Measurements from ENCODE around the gene NPW. TPM values are rescaled to one million over a fixed set of nuclear protein-coding genes. Genes with fewer than 3 reads are reported as not detected.
A peak's percentile ranks its signal among the peaks of the same experiment; 100 is the strongest.

NPW gene
- total and polyA plus RNA-seq, 2 of the 8 experiments (the other 6 are each of a cell fraction or from before 2014, with no cell fraction given) = 4.0 to 10.3 TPM

DNA sequence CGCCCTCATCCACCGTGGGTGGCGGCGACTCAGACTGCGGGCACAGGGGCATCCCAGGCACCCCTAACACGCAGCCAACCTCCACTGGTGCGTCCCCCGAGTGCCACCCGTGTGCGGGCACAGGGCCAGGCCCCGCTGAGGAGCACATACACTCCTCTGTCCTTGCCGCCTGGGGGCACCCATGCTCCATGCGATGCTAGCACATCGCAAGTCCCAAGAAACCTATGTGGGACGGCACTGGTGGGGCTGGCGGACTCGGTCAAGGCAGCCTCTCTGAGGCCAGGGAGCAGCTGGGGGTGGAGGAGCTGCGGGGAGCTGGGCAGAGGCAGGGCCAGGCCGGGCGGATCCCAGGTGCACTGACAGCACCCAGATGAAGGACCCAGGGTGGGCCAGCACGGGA is 13.9 kb upstream of the NPW start:
- H4K20me1 ChIP-seq (replicated peaks in 1 of 2; ENCODE audit: control insufficient read depth in 1 of 2, insufficient read depth in 2 of 2, low read length in 2 of 2) = peaks cover 29 to 62% of the 10 kb centered on the region in 2 experiments
- CTCF ChIA-PET (ENCODE audit: partially characterized antibody) = interaction anchor here (0.7 to 4.3 kb wide), 17 partner anchors 7 to 147 kb away, joined by 3 to 55 read pairs (median 9); partner anchors contain the start of genes NPW, NTHL1, SYNGR3 and TSC2
- DNase-seq (ENCODE audit: low read depth in 1 of 2, low spot score in 2 of 2) = no peak
- TF ChIP-seq KDM5A (IDR thresholded peaks at IDR 0.05; ENCODE audit: low read length) (no peak), HDAC2 (IDR thresholded peaks at IDR 0.05; ENCODE audit: borderline replicate concordance in 1 of 2, low read depth in 2 of 2, low read length in 2 of 2) (no peak), ASH2L (IDR thresholded peaks at IDR 0.05; ENCODE audit: low read length) (no peak), RAD21 (IDR thresholded peaks at IDR 0.05 in 1 of 2, conservative IDR thresholded peaks at IDR 0.05 in 1 of 2; ENCODE audit: low read depth in 2 of 2, low read length in 2 of 2) (peak; percentile 67 to 76), MAFK (IDR thresholded peaks at IDR 0.05; ENCODE audit: low read depth, low read length) (no peak), CEBPB (IDR thresholded peaks at IDR 0.05; ENCODE audit: low read depth, low read length) (no peak), NRF1 (IDR thresholded peaks at IDR 0.05; ENCODE audit: low read depth, low read length) (no peak), EZH2 (IDR thresholded peaks at IDR 0.05; ENCODE audit: low read depth, low read length, severe bottlenecking) (no peak), FOSL1 (IDR thresholded peaks at IDR 0.05; ENCODE audit: insufficient read depth, low read depth, low read length) (no peak), SIRT6 (IDR thresholded peaks at IDR 0.05; ENCODE audit: low read length) (no peak), NANOG (IDR thresholded peaks at IDR 0.05; ENCODE audit: insufficient read depth, low read depth, low read length, poor library complexity, severe bottlenecking) (no peak)

More for the DNA sequence above, 13.9 kb upstream of the NPW start:
- Histone ChIP-seq H2AFZ (ENCODE audit: low read length) (no peak overlapping the region), H3K36me3 (ENCODE audit: control insufficient read depth in 2 of 4, insufficient read depth in 4 of 4, low read length in 3 of 4) (peaks cover 14 to 27% (median 20%) of the 10 kb centered on the region in 4 experiments), H2BK20ac (ENCODE audit: low read length) (no peak overlapping the region), H2BK15ac (ENCODE audit: low read length) (no peak overlapping the region), H2AK5ac (ENCODE audit: low read depth, low read length) (no peak overlapping the region), H4K91ac (replicated peaks; ENCODE audit: insufficient read length, low read length) (no peak overlapping the region), H3K27ac (ENCODE audit: low read depth, low read length) (no peak overlapping the region), H3K56ac (replicated peaks; ENCODE audit: insufficient read length, low read depth, low read length) (no peak overlapping the region), H3K79me1 (ENCODE audit: low read depth, low read length) (peaks cover 9% of the 10 kb centered on the region; the same call in 1 of the 2 replicates), H3K4ac (replicated peaks; ENCODE audit: insufficient read length, low read depth, low read length) (no peak overlapping the region), H3K4me2 (ENCODE audit: insufficient read depth in 1 of 2, low read depth in 2 of 2, low read length in 2 of 2) (no peak overlapping the region), H3K14ac (ENCODE audit: insufficient read length) (no peak overlapping the region), H3K27me3 (replicated peaks in 1 of 4; ENCODE audit: control insufficient read depth in 3 of 4, extremely low read depth in 1 of 4, insufficient read depth in 3 of 4, low read length in 3 of 4) (no peaks in the 10 kb centered on the region), H2BK12ac (ENCODE audit: low read depth, low read length) (no peak overlapping the region), H3K9ac (replicated peaks in 1 of 4; ENCODE audit: extremely low read depth in 1 of 4, low read depth in 3 of 4, low read length in 3 of 4) (no peak overlapping the region), H4K5ac (ENCODE audit: insufficient read length, low read depth, low read length) (no peak overlapping the region), H3K23me2 (ENCODE audit: low read depth, low read length) (peaks cover 12% of the 10 kb centered on the region; the same call in 1 of the 2 replicates), H3K4me3 (ENCODE audit: extremely low read depth in 1 of 4, insufficient read depth in 2 of 4, low read depth in 3 of 4, low read length in 4 of 4) (no peak overlapping the region), H3K4me1 (replicated peaks in 1 of 4; ENCODE audit: control insufficient read depth in 3 of 4, insufficient read depth in 4 of 4, low read length in 3 of 4) (peaks cover 3 to 38% (median 22%) of the 10 kb centered on the region in 4 experiments), H2BK5ac (ENCODE audit: low read depth, low read length) (peak overlapping the region; percentile 35; the same call in 1 of the 2 replicates), H3K9me3 (ENCODE audit: insufficient read depth in 2 of 2, low read depth in 1 of 2, low read length in 1 of 2) (no peaks in the 10 kb centered on the region), H3K79me2 (ENCODE audit: control insufficient read depth in 1 of 2, insufficient read depth in 2 of 2, low read length in 2 of 2) (peaks cover 22 to 52% of the 10 kb centered on the region in 2 experiments; a peak in 3 of 4 replicates), H2BK120ac (replicated peaks; ENCODE audit: low read depth, low read length) (no peak overlapping the region), H4K8ac (ENCODE audit: extremely low read depth, insufficient read depth, low read length) (no peak overlapping the region), H3K23ac (ENCODE audit: insufficient read length) (no peak overlapping the region), H3K18ac (ENCODE audit: extremely low read depth, low read length) (no peak overlapping the region)
- POLR2A ChIA-PET (ENCODE audit: partially characterized antibody) = interaction anchor here (0.6 to 4.7 kb wide), 11 partner anchors 9 to 1263 kb away, joined by 3 to 37 read pairs (median 7); partner anchors contain the start of genes RNF151, RPS2, SYNGR3 and TRAF7
- WGBS, 2 experiments (ENCODE audit: extremely low coverage in 1 of 2, insufficient coverage in 1 of 2, insufficient read length in 1 of 2, insufficient replicate concordance in 2 of 2, low coverage in 1 of 2, low lambda C conversion rate in 2 of 2, missing lambda C conversion rate in 1 of 2) = 89% methylated on average over 20 of the region's 21 CpGs; no CpG with 5 or more reads in 1 of the 2 experiments
- no peak for FAIRE-seq
